Endothelial cell of coronary artery (primary cell): ENCODE results near the gene DHRS7B. TPM values are rescaled to one million over a fixed set of nuclear protein-coding genes. Genes with fewer than 3 reads are reported as not detected.

Experiments used
- total RNA-seq: library from RNA; depleted of rRNA; stranded (reverse); fragments of >200 nt; gene quantifications from 2 replicates; pipeline ENCODE4 v1.2.3, GENCODE V29; 2014

DHRS7B gene, protein sequence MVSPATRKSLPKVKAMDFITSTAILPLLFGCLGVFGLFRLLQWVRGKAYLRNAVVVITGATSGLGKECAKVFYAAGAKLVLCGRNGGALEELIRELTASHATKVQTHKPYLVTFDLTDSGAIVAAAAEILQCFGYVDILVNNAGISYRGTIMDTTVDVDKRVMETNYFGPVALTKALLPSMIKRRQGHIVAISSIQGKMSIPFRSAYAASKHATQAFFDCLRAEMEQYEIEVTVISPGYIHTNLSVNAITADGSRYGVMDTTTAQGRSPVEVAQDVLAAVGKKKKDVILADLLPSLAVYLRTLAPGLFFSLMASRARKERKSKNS
- total RNA-seq, result 16.8 and 23.0 TPM in 2 replicates

DNA sequence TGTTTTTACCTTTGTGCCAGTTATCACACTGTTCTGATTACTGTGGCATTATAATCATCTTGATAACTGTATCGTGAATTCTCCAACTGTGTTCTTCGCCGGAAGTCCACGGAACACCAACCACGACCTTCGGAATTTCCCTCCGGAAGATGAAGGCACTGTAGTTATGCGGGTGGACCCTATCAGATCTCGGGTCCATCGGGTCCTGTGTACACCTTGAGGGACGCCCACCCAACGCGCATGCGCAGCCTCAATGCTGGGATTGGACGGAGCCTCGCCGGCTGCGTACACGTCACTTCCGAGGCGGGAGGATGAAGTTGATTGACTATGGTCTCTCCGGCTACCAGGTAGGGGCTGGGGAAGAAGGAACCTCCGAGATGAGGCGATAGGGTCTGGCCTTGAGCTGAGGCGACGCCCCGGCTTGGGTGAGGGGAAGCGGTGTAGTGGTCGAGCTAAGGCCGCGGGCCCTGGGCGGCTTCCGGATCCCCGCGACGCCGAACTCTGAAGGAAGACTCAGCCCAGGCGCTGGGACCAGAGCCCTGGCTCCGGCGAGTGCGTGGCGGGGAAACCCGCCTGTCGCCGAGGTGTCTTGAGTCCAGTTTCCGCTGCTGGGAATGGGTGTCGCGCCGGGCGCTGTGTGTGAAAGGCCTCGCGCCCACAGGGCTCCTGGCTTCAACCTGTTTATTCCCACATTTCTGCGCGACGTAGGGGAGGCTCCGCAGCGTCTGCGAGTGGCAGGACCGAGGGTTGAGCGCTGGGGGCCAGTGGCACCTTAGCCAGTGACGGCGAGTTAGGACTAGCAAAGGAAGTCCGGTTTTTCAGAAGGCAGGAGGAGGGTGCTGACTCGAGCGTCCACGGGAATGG is at the start of gene DHRS7B:
Gene DHRS7B, plus strand, starts transcription at position 320 of the 864 bp plus-strand sequence. Its CDS starts 8 bp downstream, at position 328.

DNA sequence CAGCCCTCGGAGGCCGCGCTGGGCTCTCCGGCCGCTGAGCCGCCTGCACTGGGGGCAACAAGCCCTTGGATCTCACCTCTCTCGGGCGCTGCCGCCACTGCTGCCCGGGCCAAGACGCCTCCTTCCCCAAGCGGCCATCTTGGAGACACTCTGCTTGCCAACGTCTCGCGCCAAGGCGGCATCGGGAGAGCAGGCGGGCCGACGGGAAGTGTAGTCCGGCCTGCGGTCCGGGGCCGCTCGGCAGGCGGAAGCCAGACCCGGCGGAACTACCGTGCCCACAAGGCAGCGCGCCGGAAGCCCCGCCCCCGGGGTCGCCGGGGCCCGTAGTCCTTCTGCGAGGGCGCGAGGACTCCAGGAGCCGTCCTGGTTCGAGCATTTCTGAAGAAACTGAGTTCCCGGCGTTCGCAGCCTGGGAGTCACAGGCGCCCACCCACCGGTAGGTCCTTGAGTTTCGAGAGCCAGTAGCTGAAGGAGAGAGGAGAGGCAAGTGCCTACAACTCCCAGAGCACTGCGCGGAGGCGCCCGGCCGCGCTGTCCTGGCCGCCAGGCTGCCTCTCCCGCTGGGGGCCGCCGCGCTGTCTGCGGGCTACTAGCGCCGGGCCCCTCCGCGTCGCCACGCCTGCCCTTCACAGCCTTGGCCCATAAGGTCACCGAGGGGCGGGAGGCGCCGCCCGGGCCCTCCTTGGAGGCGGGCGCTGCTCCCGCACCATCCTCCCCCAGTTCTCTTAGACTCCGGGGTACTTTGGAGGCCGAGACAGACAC is 87.4 kb downstream of the DHRS7B start, which contains the start of gene TMEM11:
Gene TMEM11, minus strand, starts transcription at position 147 of the 762 bp plus-strand sequence. Its CDS starts 9 bp downstream, at position 138.

Other genes with a start within 250 kb of the DHRS7B start
- gene USP22, start 84.0 kb upstream of the DHRS7B start, total RNA-seq, result 241 and 270 TPM in 2 replicates
- gene TMEM11, start 87.2 kb downstream of the DHRS7B start, total RNA-seq, result 16.9 and 18.3 TPM in 2 replicates
- gene NATD1, start 126.4 kb downstream of the DHRS7B start, total RNA-seq, result 1.3 and 1.5 TPM in 2 replicates
- 10.2 and 12.9 TPM in 2 replicates for gene MAP2K3, start 157.7 kb downstream of the DHRS7B start, total RNA-seq
- gene KCNJ12, start 249.4 kb downstream of the DHRS7B start, total RNA-seq, result 1.2 and 2.3 TPM in 2 replicates